GM19468 (cell line): ENCODE data around the gene TRANK1.

ENCODE experiments used
- ATAC-seq: cut with Tn5 transposase; IDR thresholded peaks from one replicate; pipeline ENCODE4 v1.9.1; 2021; ENCODE audit warnings: mild to moderate bottlenecking, moderate library complexity, moderate number of reproducible peaks; ENCODE audit not compliant: unreplicated experiment; ENCODE audit errors: extremely low read depth

The TRANK1 gene

GRCh38 chr3:36862076-36862755 lies 82.6 kb downstream of the TRANK1 start:
- ATAC-seq = no peak

- no peak for ATAC-seq
Measured at GRCh38 chr3:36859494-36859893, 85.4 kb downstream of the TRANK1 start.

GRCh38 chr3:36852071-36852470 lies 92.8 kb downstream of the TRANK1 start:
- ATAC-seq = no peak

GRCh38 chr3:36850743-36851142 lies 94.1 kb downstream of the TRANK1 start:
- ATAC-seq = no peak

GRCh38 chr3:36846406-36846805 lies 98.4 kb downstream of the TRANK1 start:
- no peak for ATAC-seq

- ATAC-seq = no peak
Measured at GRCh38 chr3:36843065-36844051, 101.5 kb downstream of the TRANK1 start.

- ATAC-seq = no peak
Measured at GRCh38 chr3:36842275-36842674, 102.6 kb downstream of the TRANK1 start.

GRCh38 chr3:36840453-36840921 lies 104.4 kb downstream of the TRANK1 start:
- no peak for ATAC-seq

GRCh38 chr3:36837089-36837488 lies 107.8 kb downstream of the TRANK1 start:
- no peak for ATAC-seq

- no peak for ATAC-seq
Measured at GRCh38 chr3:36833160-36833814, 111.6 kb downstream of the TRANK1 start.

GRCh38 chr3:36832406-36832805 lies 112.4 kb downstream of the TRANK1 start:
- ATAC-seq = no peak

- no peak for ATAC-seq
Measured at GRCh38 chr3:36827133-36827532, 117.7 kb downstream of the TRANK1 start.

- no peak for ATAC-seq
Measured at GRCh38 chr3:36826240-36826639, 118.6 kb downstream of the TRANK1 start.

GRCh38 chr3:36824443-36824842 lies 120.4 kb downstream of the TRANK1 start:
- ATAC-seq = no peak

GRCh38 chr3:36823806-36824205 lies 121.0 kb downstream of the TRANK1 start:
- no peak for ATAC-seq

- no peak for ATAC-seq
Measured at GRCh38 chr3:36820083-36820482, 124.8 kb downstream of the TRANK1 start.

- no peak for ATAC-seq
Measured at GRCh38 chr3:36817806-36818533, 126.9 kb downstream of the TRANK1 start.

- ATAC-seq = no peak
Measured at GRCh38 chr3:36815375-36815774, 129.5 kb downstream of the TRANK1 start.

- no peak for ATAC-seq
Measured at GRCh38 chr3:36814776-36815175, 130.1 kb downstream of the TRANK1 start.
